Mesodermal cell (in vitro differentiated cells): ENCODE measurements around the gene CDK13.
"Not testable (repeated sequence)": the region's sequence is repeated elsewhere in the genome, so short reads cannot be mapped to it uniquely, and the experiment has no call there.

Experiments used
- H3K27ac ChIP-seq: 2 replicates; pipeline ENCODE4 v1.7.0; 2013; ENCODE audit warnings: mild to moderate bottlenecking, low read depth, low read length, moderate library complexity; ENCODE audit not compliant: severe bottlenecking
- H3K36me3 ChIP-seq: 2 replicates; pipeline ENCODE4 v1.7.1; 2013; ENCODE audit warnings: mild to moderate bottlenecking, low read length, moderate library complexity; ENCODE audit not compliant: control insufficient read depth, insufficient read depth
- H3K4me1 ChIP-seq: one replicate; pipeline ENCODE4 v1.7.1; 2013; ENCODE audit warnings: mild to moderate bottlenecking, low read length; ENCODE audit not compliant: insufficient read depth, control insufficient read depth, poor library complexity, severe bottlenecking
- H3K4me3 ChIP-seq: 2 replicates; pipeline ENCODE4 v1.7.0; 2013; ENCODE audit warnings: low read length, control low read depth, mild to moderate bottlenecking; ENCODE audit not compliant: insufficient read depth, poor library complexity, severe bottlenecking; ENCODE audit errors: extremely low read depth
- H3K9me3 ChIP-seq: 2 replicates; pipeline ENCODE4 v1.7.1; 2013; ENCODE audit warnings: mild to moderate bottlenecking, low read length, moderate library complexity; ENCODE audit not compliant: control insufficient read depth
- WGBS, 2 experiments: methylation state at CpG; one replicate each; pipeline ENCODE4 v1.1.5; 2013; ENCODE audit warnings: missing lambda C conversion rate in 2 of 2; ENCODE audit not compliant: insufficient coverage in 2 of 2; 5-methylcytosine and 5-hydroxymethylcytosine counted together

The CDK13 gene

DNA sequence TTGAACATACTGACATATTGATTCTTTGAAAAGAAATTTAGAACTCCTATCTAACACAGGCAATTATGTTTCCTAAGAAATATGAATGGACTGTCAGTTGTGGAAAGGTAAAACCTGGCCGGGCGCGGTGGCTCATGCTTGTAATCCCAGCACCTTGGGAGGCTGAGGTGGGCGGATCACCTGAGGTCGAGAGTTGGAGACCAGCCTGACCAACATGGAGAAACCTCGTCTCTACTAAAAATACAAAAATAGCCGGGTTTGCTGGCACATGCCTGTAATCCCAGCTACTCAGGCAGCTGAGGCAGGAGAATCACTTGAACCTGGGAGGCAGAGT is 198.2 kb downstream of the CDK13 start:
- 93 to 96% methylated on average over 7 of the region's 7 CpGs for WGBS, 2 experiments
- H3K27ac ChIP-seq, H3K36me3 ChIP-seq, H3K4me1 ChIP-seq, H3K4me3 ChIP-seq, H3K9me3 ChIP-seq: not testable (repeated sequence)

DNA sequence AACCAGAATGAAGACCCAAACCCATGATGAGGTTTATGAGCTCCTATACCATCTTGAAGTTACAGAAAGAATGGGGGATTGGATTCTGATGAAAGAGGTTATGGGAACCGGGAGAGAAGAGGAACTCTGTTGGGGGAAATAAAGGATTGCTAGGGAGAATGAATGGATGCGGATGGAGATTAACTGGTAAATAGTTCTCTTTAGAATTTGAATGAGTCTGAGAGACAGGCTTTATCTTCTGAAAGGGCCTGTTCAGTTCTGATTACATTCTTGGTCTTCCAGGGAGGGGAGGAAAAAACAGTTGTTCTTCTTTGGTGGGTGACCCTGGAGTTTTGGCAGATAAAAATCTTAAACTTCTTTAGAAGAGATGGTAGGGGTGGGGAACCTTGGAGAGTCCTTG is 198.6 kb downstream of the CDK13 start:
- Histone ChIP-seq H3K4me1 (no peaks in the 10 kb centered on the region), H3K27ac (no peak overlapping the region), H3K36me3 (no peaks in the 10 kb centered on the region), H3K4me3 (no peak overlapping the region), H3K9me3 (peaks cover 4% of the 10 kb centered on the region)
- 70 to 75% methylated on average over 2 of the region's 2 CpGs for WGBS, 2 experiments
